Gastrocnemius medialis (tissue), 4 donors: ENCODE results near the gene HOXB6. TPM values are rescaled to one million over a fixed set of nuclear protein-coding genes. Genes with fewer than 3 reads are reported as not detected.
A peak's percentile ranks its signal among the peaks of the same experiment; 100 is the strongest.

ENCODE experiments used
- ATAC-seq, 2 donors: fragments of 150-250 bp; one replicate each; pipeline ENCODE4 v1.9.1; 2016
- DNase-seq, 2 donors: peaks; one replicate each; pipeline ENCODE4 v3.0.0-alpha.2; 2019
- H3K27ac ChIP-seq, 4 donors: fragments of 200-600 bp; sonication (generic); 1 replicate in 1 of 4; 2 replicates in 3 of 4; pipeline ENCODE4 v1.5.1; 2016 to 2018; ENCODE audit warnings: mild to moderate bottlenecking in 2 of 4, moderate library complexity in 1 of 4
- H3K27me3 ChIP-seq, 3 donors: fragments of 200-600 bp; sonication (generic) in 2 of 3; 1 replicate in 1 of 3; 2 replicates in 2 of 3; pipeline versions ENCODE4 v1.5.1 to v1.6.0; 2016 to 2019; ENCODE audit warnings: mild to moderate bottlenecking in 1 of 3, moderate library complexity in 1 of 3
- H3K36me3 ChIP-seq, 2 donors: fragments of 200-600 bp; sonication (generic) in 1 of 2; one replicate each; pipeline ENCODE4 v1.5.1; 2017 to 2018
- H3K4me1 ChIP-seq, 2 donors: fragments of 200-600 bp; sonication (generic) in 1 of 2; one replicate each; pipeline ENCODE4 v1.5.1; 2016 to 2017; ENCODE audit warnings: mild to moderate bottlenecking in 2 of 2
- H3K4me3 ChIP-seq, 4 donors: fragments of 200-600 bp; sonication (generic) in 3 of 4; 1 replicate in 1 of 4; 2 replicates in 3 of 4; pipeline ENCODE4 v1.5.1; 2016 to 2019; ENCODE audit warnings: mild to moderate bottlenecking in 2 of 4
- H3K9me3 ChIP-seq, 3 donors: fragments of 200-600 bp; sonication (generic) in 2 of 3; 1 replicate in 1 of 3; 2 replicates in 2 of 3; pipeline ENCODE4 v1.5.1; 2016 to 2019
- CTCF ChIP-seq, 5 experiments: fragments of 450-650 bp in 3 of 5; fragments of 200-600 bp in 2 of 5; sonication (generic) in 2 of 5; IDR thresholded peaks in 4 of 5; conservative IDR thresholded peaks in 1 of 5; 1 replicate in 4 of 5; 2 replicates in 1 of 5; pipeline ENCODE4 v1.5.1; 2016 to 2019; ENCODE audit warnings: antibody characterized with exemption in 5 of 5, mild to moderate bottlenecking in 3 of 5, moderate library complexity in 3 of 5
- POLR2A ChIP-seq, 2 donors: fragments of 450-650 bp; IDR thresholded peaks; one replicate each; pipeline ENCODE4 v1.6.1; 2017; ENCODE audit warnings: antibody characterized with exemption in 2 of 2, mild to moderate bottlenecking in 2 of 2, moderate library complexity in 2 of 2
- in situ Hi-C, 4 donors: fragments of 200-750 bp; cut with MboI; loops; one replicate each; pipeline versions ENCODE4 v1.15.0 to v1.8.0; 2017; ENCODE audit warnings: low sequenced_read_pairs in 4 of 4
- intact Hi-C: fragments of 100-400 bp; cut with DNase I; formaldehyde crosslinking; loops from one replicate; pipeline ENCODE4 v1.15.1; 2023; ENCODE audit warnings: low total_unique reads
- total RNA-seq, 4 donors: library from RNA; depleted of rRNA; stranded (reverse); fragments of >200 nt; gene quantifications; one replicate each; pipeline versions ENCODE4 v1.1.0 to v1.2.3, GENCODE V29; 2016

HOXB6 gene
- total RNA-seq, 4 donors from 2014 or later, result 0.55 to 3.0 (median 1.3) TPM

GRCh38 chr17:48594538-48595277 is 10.1 kb downstream of the HOXB6 start:
- Histone ChIP-seq H3K9me3 (no peaks in the 10 kb centered on the region), H3K36me3 (no peaks in the 10 kb centered on the region), H3K4me3 (no peak overlapping the region), H3K27me3 (peaks cover 69 to 94% (median 87%) of the 10 kb centered on the region in 3 donors), H3K27ac (peak overlapping the region in 2 of 4 donors; percentile 2 to 47), H3K4me1 (peaks cover 3 to 25% of the 10 kb centered on the region in 2 donors)
- DNase-seq, result no peak
- no peak for TF ChIP-seq POLR2A (IDR thresholded peaks at IDR 0.05)
- TF ChIP-seq CTCF (IDR thresholded peaks at IDR 0.05 in 4 of 5, conservative IDR thresholded peaks at IDR 0.05 in 1 of 5), result no peak
- intact Hi-C loops, result loop anchor here (5.0 kb wide), 1 partner anchor 242 kb away; no protein-coding TSS in a partner anchor
- in situ Hi-C loops, result loop anchor here in 3 of 4 donors (10.0 kb wide), 2 partner anchors 250 to 260 kb away; no protein-coding TSS in a partner anchor
- ATAC-seq, result no peak

- in situ Hi-C loops (loop anchor here in 3 of 4 donors (10.0 kb wide), 2 partner anchors 249 to 259 kb away; no protein-coding TSS in a partner anchor), intact Hi-C loops (loop anchor here (5.0 kb wide), 1 partner anchor 242 kb away; no protein-coding TSS in a partner anchor)
- TF ChIP-seq POLR2A (IDR thresholded peaks at IDR 0.05), result no peak
- TF ChIP-seq CTCF (IDR thresholded peaks at IDR 0.05 in 4 of 5, conservative IDR thresholded peaks at IDR 0.05 in 1 of 5), result peak; percentile 73 to 94 (median 82)
- Histone ChIP-seq H3K4me3 (peak overlapping the region; percentile 44 to 50 (median 49)), H3K36me3 (no peaks in the 10 kb centered on the region), H3K4me1 (peaks cover 3 to 25% of the 10 kb centered on the region in 2 donors), H3K9me3 (no peaks in the 10 kb centered on the region), H3K27ac (peak overlapping the region in 2 of 4 donors; percentile 2 to 47), H3K27me3 (peaks cover 67 to 89% (median 80%) of the 10 kb centered on the region in 3 donors)
- ATAC-seq (peak; percentile 32 to 65), DNase-seq (peak in 1 of 2 donors; percentile 53)
Measured at GRCh38 chr17:48593840-48594537, 10.8 kb downstream of the HOXB6 start.

- in situ Hi-C loops (loop anchor here in 3 of 4 donors (10.0 kb wide), 2 partner anchors 248 to 258 kb away; no protein-coding TSS in a partner anchor), intact Hi-C loops (loop anchor here (5.0 kb wide), 1 partner anchor 241 kb away; no protein-coding TSS in a partner anchor)
- ATAC-seq (no peak), DNase-seq (no peak)
- peak within 1 kb of the TSS in 2 of 4 donors; percentile 2 to 47 for H3K27ac ChIP-seq
- no peaks in the 10 kb centered on the region for H3K36me3 ChIP-seq
- H3K9me3 ChIP-seq, result no peaks in the 10 kb centered on the region
- TF ChIP-seq CTCF (IDR thresholded peaks at IDR 0.05 in 4 of 5, conservative IDR thresholded peaks at IDR 0.05 in 1 of 5) (no peak), POLR2A (IDR thresholded peaks at IDR 0.05) (no peak)
- peak within 1 kb of the TSS; percentile 44 to 50 (median 49) for H3K4me3 ChIP-seq
- peaks cover 3 to 25% of the 10 kb centered on the region in 2 donors for H3K4me1 ChIP-seq
- H3K27me3 ChIP-seq, result peaks cover 60 to 87% (median 72%) of the 10 kb centered on the region in 3 donors
Measured at GRCh38 chr17:48593126-48593829, 11.5 kb downstream of the HOXB6 start, which contains the start of gene HOXB5. TSS of gene HOXB5 (minus strand) at chr17:48593779. CDS start at chr17:48593682, 97 bp downstream.

GRCh38 chr17:48592577-48592976 is 12.2 kb downstream of the HOXB6 start:
- in situ Hi-C loops (loop anchor here in 3 of 4 donors (10.0 kb wide), 2 partner anchors 248 to 258 kb away; no protein-coding TSS in a partner anchor), intact Hi-C loops (loop anchor here (5.0 kb wide), 1 partner anchor 240 kb away; no protein-coding TSS in a partner anchor)
- DNase-seq, result no peak
- Histone ChIP-seq H3K27me3 (peaks cover 53 to 87% (median 69%) of the 10 kb centered on the region in 3 donors), H3K4me3 (peak overlapping the region in 1 of 4 donors; percentile 48), H3K4me1 (peaks cover 0 to 19% of the 10 kb centered on the region in 2 donors), H3K27ac (no peak overlapping the region), H3K36me3 (no peaks in the 10 kb centered on the region), H3K9me3 (no peaks in the 10 kb centered on the region)
- TF ChIP-seq POLR2A (IDR thresholded peaks at IDR 0.05) (no peak), CTCF (IDR thresholded peaks at IDR 0.05 in 4 of 5, conservative IDR thresholded peaks at IDR 0.05 in 1 of 5) (no peak)
- no peak for ATAC-seq
